Left ventricle myocardium inferior (tissue), 1 donor: Measurements from ENCODE around the gene TNFRSF1A. TPM values are rescaled to one million over a fixed set of nuclear protein-coding genes. Genes with fewer than 3 reads are reported as not detected.

Experiments used
- DNase-seq: peaks from one replicate; pipeline ENCODE4 v3.0.0-alpha.2; 2020
- H3K27ac ChIP-seq: fragments of 200-600 bp; replicated peaks from 2 replicates; pipeline ENCODE4 v1.8.0; 2021
- H3K27me3 ChIP-seq: fragments of 200-600 bp; 2 replicates; pipeline ENCODE4 v1.8.0; 2021; ENCODE audit warnings: low read depth
- H3K36me3 ChIP-seq: fragments of 200-600 bp; 2 replicates; pipeline ENCODE4 v1.8.0; 2021
- H3K4me1 ChIP-seq: fragments of 200-600 bp; 2 replicates; pipeline ENCODE4 v1.8.0; 2021
- H3K4me3 ChIP-seq: fragments of 200-600 bp; 2 replicates; pipeline ENCODE4 v1.8.0; 2021; ENCODE audit warnings: mild to moderate bottlenecking, moderate library complexity
- H3K9me3 ChIP-seq: fragments of 200-600 bp; replicated peaks from 2 replicates; pipeline ENCODE4 v1.8.0; 2021
- CTCF ChIP-seq: fragments of 200-600 bp; IDR thresholded peaks from 2 replicates; pipeline ENCODE4 v1.8.0; 2021; ENCODE audit warnings: antibody characterized with exemption, mild to moderate bottlenecking, borderline replicate concordance
- intact Hi-C: fragments of 100-400 bp; cut with micrococcal nuclease; formaldehyde crosslinking; loops from one replicate; pipeline ENCODE4 v1.11.0; 2022
- total RNA-seq: library from RNA; stranded (reverse); fragmentation: NEBNext Ultra II Directional; extraction: Animal tissue kit (Norgen Biotek cat#: 25700); gene quantifications from one replicate; pipeline ENCODE4 v1.2.1, GENCODE V29; 2021
- donor health status: DM: no; HTN: yes; CAD: no; lungs with severe emphysema.

TNFRSF1A gene
- total RNA-seq, 1 donor from 2014 or later = 45.6 TPM

GRCh38 chr12:6372403-6373003 is 30.6 kb upstream of the TNFRSF1A start:
- TF ChIP-seq CTCF = no peak
- no peak overlapping the region for H3K4me3 ChIP-seq
- no peaks in the 10 kb centered on the region for H3K9me3 ChIP-seq
- H3K4me1 ChIP-seq = peaks cover 18% of the 10 kb centered on the region
- H3K27me3 ChIP-seq = no peaks in the 10 kb centered on the region
- no peaks in the 10 kb centered on the region for H3K36me3 ChIP-seq
- DNase-seq = no peak
- intact Hi-C loops = no loop called here
- no peak overlapping the region for H3K27ac ChIP-seq

DNA sequence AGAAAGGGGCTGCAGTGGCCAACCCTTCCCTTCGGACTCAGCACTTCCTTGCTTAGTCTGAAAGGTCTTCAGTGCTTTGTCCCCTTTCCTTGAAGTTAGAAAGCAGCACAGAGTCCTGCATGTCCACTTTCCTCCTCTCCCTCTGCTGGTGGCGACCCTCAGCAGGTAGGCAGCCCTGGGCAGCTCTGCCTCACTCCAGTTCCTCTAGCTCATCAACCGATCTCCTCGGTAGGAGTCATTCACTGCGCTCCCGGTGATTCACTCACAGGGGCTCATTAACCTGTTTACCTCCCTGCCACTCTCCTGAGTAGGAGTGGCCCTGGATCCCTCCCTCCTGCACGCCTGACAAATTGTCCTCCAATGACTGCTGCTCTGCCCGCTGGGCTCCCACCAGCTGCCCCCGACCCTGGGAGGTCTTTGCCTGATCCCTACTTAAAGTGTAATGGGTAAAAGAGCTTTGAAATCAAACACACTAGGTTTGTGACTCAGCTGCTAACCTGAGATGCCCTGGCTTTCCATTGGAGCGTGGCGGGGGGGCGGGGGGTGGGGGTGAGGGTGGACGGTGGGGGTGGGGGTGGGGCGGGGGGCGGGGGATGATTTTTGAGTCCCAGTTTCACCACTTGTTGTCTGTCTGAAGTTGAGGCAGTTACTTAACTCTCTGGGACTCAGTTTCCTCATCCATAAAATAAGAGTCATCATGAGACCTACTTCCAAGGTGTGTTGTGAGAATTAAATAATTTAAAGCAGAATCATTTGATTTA is 29.3 kb upstream of the TNFRSF1A start:
- DNase-seq = no peak
- no peaks in the 10 kb centered on the region for H3K9me3 ChIP-seq
- intact Hi-C loops = no loop called here
- no peak overlapping the region for H3K27ac ChIP-seq
- no peaks in the 10 kb centered on the region for H3K36me3 ChIP-seq
- H3K4me3 ChIP-seq = no peak overlapping the region
- no peaks in the 10 kb centered on the region for H3K27me3 ChIP-seq
- no peak for TF ChIP-seq CTCF
- peaks cover 5% of the 10 kb centered on the region for H3K4me1 ChIP-seq

DNA sequence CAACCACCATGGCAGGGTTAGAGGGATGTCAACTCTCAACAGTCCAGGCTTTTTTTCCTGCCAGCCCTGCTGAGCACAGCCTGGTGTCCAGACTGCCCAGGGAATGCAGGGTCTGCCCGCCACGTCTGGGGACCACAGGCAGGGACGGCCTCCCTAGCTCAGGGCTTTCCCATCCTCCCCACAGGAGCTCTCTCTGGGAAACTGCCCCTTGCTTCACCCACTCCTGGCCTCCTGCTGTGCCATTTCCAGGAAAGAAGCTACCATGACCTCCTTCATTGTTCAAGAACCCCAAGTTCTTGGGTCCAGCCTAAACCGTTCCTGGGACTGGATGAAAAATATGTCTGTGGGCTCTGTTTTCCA is 28.7 kb upstream of the TNFRSF1A start:
- H3K27ac ChIP-seq = no peak overlapping the region
- H3K9me3 ChIP-seq = no peaks in the 10 kb centered on the region
- no peaks in the 10 kb centered on the region for H3K4me1 ChIP-seq
- no peak overlapping the region for H3K4me3 ChIP-seq
- H3K27me3 ChIP-seq = no peaks in the 10 kb centered on the region
- no peak for TF ChIP-seq CTCF
- H3K36me3 ChIP-seq = no peaks in the 10 kb centered on the region
- no peak for DNase-seq
- intact Hi-C loops = no loop called here

GRCh38 chr12:6369916-6370575 is 28.2 kb upstream of the TNFRSF1A start:
- intact Hi-C loops = no loop called here

More at GRCh38 chr12:6369916-6370575, 28.2 kb upstream of the TNFRSF1A start:
- Histone ChIP-seq H3K27me3 (no peaks in the 10 kb centered on the region), H3K9me3 (no peaks in the 10 kb centered on the region), H3K4me3 (no peak overlapping the region), H3K36me3 (no peaks in the 10 kb centered on the region), H3K27ac (no peak overlapping the region), H3K4me1 (no peaks in the 10 kb centered on the region)
- no peak for TF ChIP-seq CTCF
- DNase-seq = no peak
